NCI-H510A (cell line): ENCODE data around the gene PRMT9.
A peak's percentile ranks its signal among the peaks of the same experiment; 100 is the strongest.

Experiments
- DNase-seq: peaks from one replicate; lab custom pipeline; 2025; lab: John Stamatoyannopoulos, UW

Gene PRMT9

DNA sequence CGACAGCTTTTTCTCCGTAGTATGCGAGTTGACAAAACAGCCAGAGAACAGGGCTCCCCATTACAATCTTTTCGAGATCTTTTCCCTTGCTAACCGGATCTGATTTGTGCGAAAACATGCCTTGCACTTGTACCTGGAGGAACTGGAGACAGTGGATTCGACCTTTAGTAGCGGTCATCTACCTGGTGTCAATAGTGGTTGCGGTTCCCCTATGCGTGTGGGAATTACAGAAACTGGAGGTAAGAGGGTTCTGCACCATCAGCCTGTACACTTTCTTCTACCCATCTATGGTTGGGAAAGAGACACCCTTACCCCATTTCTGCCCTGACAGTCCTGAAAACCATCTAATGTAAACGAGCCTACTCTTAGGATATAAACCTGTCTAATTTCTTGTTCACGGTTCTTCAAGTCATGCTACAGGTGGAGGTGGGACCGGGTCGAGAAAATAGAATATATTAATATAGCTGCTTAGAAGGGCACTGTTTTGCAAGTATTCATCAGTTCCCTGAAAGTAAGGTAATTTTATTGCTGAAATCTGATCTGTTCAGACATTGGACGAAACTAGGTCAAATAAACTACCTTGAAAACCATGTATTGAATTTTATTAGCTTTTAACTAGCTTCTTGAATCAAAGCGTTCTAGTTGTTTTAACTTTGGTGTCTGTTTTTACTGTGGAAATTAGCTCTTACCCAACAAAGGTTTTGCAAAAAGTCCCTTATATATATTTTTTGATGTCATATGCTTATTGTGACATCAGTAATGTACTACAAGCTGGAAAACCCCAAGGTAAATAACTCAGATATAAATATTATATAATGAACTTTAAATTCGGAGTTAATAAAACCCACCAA, 65.9 kb downstream of the PRMT9 start:
- no peak for DNase-seq

- peak; percentile 87 for DNase-seq
These were observed 66.7 kb downstream of the PRMT9 start, which contains the start of gene TMEM184C for GRCh38 chr4:147617173-147617840. TSS of gene TMEM184C (plus strand) at chr4:147617397. CDS start at chr4:147617957, 560 bp downstream.

- DNase-seq = no peak
These were observed 67.2 kb downstream of the PRMT9 start for GRCh38 chr4:147616849-147617172.

DNA sequence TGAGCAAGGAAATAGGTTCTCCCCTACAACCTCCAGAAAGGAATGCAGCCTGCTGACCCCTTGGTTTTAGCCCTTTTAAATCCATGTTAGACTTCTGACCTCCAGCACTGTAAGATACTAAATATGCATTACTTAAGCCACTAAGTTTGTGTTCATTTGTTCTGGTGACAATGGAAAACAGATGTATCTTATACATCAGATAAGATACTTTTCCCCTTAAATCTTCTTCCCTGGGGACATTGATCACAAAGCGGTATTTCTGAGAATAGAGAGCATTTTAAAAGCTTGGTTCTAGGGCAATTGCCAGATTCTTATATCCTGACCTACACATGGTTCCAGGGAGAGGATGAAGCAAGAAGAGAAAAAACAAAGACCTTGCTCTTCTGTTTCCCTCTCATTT, 73.3 kb downstream of the PRMT9 start:
- DNase-seq = no peak

DNA sequence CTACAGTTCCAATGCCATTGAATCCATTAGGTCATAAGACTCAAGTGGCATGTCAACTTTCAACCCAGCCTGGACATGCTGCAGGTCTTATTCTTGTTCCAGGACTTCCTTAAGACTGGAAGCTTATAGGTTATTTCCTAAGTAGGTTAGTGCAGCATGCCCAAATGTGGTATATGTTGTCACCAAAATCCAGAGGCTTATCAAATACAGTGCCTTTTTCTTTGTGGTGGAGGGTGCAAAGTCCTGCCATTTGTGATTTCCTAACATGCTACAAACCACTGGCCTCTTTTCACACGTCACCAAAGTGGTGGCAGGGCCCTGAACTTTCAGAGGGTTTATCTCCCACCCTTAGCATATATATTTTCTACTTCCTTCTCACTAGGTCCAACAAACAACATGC, 76.5 kb downstream of the PRMT9 start:
- no peak for DNase-seq

GRCh38 chr4:147605499-147605898, 78.5 kb downstream of the PRMT9 start:
- DNase-seq = no peak

DNA sequence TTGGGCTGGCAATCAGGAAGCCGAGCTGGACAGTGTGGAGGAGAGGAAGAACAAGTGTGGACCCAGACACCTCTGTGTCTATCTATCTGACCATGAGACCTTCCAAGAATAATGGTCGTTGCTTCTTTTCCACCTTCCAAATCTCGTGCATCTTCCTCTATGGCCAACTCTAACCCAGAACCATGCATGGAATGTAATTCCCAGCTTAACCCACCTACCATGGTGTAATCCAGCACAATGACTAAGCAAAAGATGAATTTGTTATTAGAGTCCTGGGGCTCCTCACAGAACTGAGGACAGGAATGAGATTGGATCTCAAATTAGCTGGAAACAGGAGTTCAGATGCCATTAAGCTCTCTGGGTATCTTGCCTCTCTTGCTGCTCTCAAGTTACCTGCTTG, 84.2 kb downstream of the PRMT9 start:
- no peak for DNase-seq

DNA sequence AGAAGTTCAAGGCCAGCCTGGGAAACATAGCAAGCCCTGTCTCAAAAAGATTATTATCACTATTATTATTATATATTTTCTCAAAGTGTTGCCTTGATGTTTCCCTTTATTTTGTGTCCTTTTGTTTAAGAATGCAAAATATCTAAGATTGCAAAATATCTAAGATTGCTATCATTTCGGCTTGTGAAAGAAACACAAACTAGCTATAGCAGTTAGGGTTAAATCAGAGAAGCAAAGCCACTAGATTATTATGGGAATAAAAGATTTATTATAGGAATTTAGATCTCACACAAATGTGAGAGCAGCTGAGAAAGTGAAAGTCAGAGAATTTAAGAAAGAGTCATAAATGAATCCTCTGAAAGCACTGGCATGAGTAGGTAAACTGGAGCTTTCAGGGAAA, 84.8 kb downstream of the PRMT9 start:
- DNase-seq = no peak

DNA sequence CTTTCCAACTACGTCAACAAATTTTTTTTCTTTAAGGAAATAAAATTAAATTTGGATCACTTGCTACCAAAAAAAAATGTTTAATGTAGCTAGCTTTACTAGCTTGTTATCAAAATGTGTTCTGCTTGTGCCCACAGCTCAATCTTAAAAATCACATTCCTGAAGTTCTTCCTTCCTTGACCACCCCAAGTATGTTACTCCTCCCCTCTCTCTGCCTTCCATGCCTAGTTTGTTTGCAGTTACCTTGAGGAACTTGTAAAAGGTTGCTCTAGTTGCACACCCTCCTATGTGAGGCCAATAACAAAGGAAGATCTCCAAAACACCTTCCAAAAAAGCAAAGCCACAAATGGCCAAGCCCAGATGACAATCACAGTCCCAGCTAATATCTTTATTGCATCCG, 86.4 kb downstream of the PRMT9 start:
- DNase-seq = no peak

GRCh38 chr4:147596981-147597380, 87.0 kb downstream of the PRMT9 start:
- no peak for DNase-seq

DNA sequence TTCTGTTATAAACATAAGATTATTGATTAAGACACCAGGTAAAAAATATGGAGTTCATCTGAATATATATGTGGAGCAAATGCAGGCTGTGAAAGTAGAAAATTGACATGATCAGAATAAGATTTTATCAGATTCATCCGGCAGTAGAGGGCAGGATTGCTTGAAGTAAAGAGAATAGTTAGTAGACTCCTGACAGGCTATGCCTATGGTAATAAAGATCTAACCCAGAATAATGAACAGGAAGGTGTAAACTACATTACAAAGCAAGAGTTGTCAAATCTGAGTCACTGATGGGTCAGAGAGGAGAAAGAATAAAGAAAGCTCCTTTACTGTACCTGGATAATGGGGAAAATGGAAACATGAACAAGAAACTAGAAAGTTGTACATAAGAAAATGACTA, 87.6 kb downstream of the PRMT9 start:
- DNase-seq = no peak

DNA sequence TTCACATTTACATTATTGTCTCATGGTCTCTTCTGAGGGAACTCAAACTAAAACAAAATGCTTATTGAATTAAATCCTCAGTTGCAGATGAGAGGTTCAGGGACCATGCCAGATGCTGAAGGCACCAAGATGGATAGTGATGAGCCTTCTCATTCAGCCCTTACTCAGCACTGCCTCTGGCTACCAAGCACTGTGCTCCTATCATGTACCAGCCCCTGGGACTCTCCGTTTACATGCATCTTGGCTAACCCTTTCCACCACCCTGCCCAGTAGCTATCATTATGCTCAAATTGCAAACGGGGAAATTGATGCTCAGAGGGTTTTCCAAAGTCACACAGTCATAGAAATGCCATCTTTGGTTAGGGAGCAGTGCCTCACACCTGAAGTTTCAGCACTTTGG, 89.4 kb downstream of the PRMT9 start:
- DNase-seq = no peak

GRCh38 chr4:147594107-147594506, 89.9 kb downstream of the PRMT9 start:
- DNase-seq = no peak

DNA sequence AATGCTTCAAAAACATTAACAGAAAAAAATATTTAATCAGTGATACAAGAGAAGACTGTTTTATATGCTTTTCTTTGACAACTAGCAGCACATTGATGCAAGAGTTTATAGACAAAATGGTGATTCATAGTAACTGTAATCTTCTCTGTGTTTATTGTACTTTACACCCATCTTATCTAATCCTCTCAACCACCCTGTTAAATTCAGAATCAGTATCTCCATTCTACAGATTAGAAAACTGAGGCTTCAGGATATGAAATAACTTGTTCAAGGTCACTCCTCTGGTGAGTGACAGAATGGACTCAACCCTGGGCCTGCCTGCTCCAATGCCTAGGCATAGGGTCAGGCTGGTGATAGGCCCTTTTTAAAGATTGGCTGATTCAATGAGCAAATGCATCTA, 92.9 kb downstream of the PRMT9 start:
- DNase-seq = no peak

GRCh38 chr4:147590249-147590920, 93.6 kb downstream of the PRMT9 start:
- DNase-seq = no peak

DNA sequence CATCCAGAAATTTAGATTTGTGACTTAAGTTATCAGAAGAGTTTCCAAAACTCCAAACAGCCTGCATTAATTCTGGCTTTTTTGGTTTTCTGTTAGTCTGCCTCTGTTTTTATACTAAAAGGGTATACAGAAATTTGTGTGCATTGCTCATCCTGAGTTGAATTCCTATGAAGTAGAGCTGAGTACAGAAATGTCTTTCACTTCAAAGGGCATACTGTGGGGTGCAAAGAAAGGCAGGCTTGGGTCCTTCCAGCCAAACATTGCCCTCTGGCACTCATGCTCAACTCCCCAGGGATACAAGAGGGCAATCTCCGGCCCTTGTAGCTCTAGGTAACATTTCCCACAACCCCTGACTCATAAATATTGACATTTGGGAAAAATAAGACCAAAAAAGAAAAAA, 94.4 kb downstream of the PRMT9 start:
- no peak for DNase-seq
